Endothelial cell of umbilical vein (primary cell): Measurements from ENCODE around the gene FILIP1.

Source experiments
- EZH2 ChIP-seq: IDR thresholded peaks from 2 replicates; pipeline ENCODE4 v1.6.1; 2012; ENCODE audit warnings: borderline replicate concordance, low read depth, mild to moderate bottlenecking, moderate library complexity, low read length, inconsistent platforms; ENCODE audit not compliant: severe bottlenecking
- POLR2A ChIP-seq: IDR thresholded peaks from 2 replicates; pipeline ENCODE4 v1.6.1; 2012; ENCODE audit warnings: low read depth, mild to moderate bottlenecking, control low read depth, low read length
- POLR2AphosphoS5 ChIP-seq: IDR thresholded peaks from 2 replicates; pipeline ENCODE4 v1.6.1; 2012; ENCODE audit warnings: low read depth, mild to moderate bottlenecking, control low read depth, low read length, moderate library complexity; ENCODE audit not compliant: insufficient read depth
- TF ChIP-seq, protein P1 (sequence below), 2 donors: IDR thresholded peaks; 1 replicate in 1 of 2; 2 replicates in 1 of 2; pipeline ENCODE4 v1.5.1; 2011; ENCODE audit warnings: low read length in 2 of 2, mild to moderate bottlenecking in 2 of 2, moderate library complexity in 2 of 2, control low read depth in 1 of 2, inconsistent platforms in 1 of 2, low read depth in 1 of 2; ENCODE audit not compliant: insufficient read depth in 1 of 2; ENCODE audit errors: extremely low read depth in 1 of 2
- TF ChIP-seq, protein P2 (sequence below): IDR thresholded peaks from 2 replicates; pipeline ENCODE4 v1.6.1; 2011; ENCODE audit not compliant: insufficient read depth, insufficient read length

DNA sequence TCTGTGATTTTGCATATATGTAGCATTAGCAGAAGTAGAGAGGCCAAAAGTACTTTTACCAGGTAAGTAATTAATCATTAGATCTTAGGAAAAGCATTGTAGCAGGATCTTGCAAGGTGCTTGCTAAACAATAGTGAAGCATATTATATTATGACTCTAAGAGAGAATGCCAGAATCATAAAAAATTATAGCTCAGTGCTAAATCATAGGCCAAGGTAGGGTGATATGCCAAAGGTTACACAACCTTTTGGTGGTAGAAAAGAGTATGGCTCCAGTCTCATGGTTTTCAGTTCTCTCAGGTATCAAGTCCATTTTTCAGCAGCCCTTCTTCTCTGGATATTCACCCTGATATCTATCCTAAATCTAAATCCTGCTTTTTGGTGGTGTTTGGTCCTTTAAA lies 192.1 kb downstream of the FILIP1 start:
- no peak for TF ChIP-seq POLR2AphosphoS5
- no peak for TF ChIP-seq POLR2A
- TF ChIP-seq, protein P1, sequence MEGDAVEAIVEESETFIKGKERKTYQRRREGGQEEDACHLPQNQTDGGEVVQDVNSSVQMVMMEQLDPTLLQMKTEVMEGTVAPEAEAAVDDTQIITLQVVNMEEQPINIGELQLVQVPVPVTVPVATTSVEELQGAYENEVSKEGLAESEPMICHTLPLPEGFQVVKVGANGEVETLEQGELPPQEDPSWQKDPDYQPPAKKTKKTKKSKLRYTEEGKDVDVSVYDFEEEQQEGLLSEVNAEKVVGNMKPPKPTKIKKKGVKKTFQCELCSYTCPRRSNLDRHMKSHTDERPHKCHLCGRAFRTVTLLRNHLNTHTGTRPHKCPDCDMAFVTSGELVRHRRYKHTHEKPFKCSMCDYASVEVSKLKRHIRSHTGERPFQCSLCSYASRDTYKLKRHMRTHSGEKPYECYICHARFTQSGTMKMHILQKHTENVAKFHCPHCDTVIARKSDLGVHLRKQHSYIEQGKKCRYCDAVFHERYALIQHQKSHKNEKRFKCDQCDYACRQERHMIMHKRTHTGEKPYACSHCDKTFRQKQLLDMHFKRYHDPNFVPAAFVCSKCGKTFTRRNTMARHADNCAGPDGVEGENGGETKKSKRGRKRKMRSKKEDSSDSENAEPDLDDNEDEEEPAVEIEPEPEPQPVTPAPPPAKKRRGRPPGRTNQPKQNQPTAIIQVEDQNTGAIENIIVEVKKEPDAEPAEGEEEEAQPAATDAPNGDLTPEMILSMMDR (IDR thresholded peaks at IDR 0.05; ENCODE audit: extremely low read depth in 1 of 2, insufficient read depth in 1 of 2, low read depth in 1 of 2, low read length in 2 of 2), result no peak
- TF ChIP-seq EZH2, result no peak
- TF ChIP-seq, protein P2, sequence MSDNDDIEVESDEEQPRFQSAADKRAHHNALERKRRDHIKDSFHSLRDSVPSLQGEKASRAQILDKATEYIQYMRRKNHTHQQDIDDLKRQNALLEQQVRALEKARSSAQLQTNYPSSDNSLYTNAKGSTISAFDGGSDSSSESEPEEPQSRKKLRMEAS, result no peak
